Neural progenitor cell (in vitro differentiated cells): ENCODE data around the gene RALGAPA2. TPM values are rescaled to one million over a fixed set of nuclear protein-coding genes. Genes with fewer than 3 reads are reported as not detected.

ENCODE experiments used
- DNase-seq: peaks from one replicate; pipeline ENCODE4 v3.0.0-alpha.2; 2016; ENCODE audit warnings: low spot score
- H2AFZ ChIP-seq: fragments of 200-600 bp; sonication (generic); replicated peaks from 2 replicates; pipeline ENCODE4 v1.6.1; 2016; ENCODE audit warnings: antibody characterized with exemption
- H3F3A ChIP-seq: fragments of 200-600 bp; sonication (generic); 2 replicates; pipeline ENCODE4 v1.6.1; 2016; ENCODE audit warnings: antibody characterized with exemption, low read depth
- H3K27ac ChIP-seq: fragments of 200-600 bp; sonication (generic); 2 replicates; pipeline ENCODE4 v1.5.1; 2016; ENCODE audit warnings: mild to moderate bottlenecking
- H3K27me3 ChIP-seq: fragments of 200-600 bp; sonication (generic); 2 replicates; pipeline ENCODE4 v1.6.1; 2016; ENCODE audit warnings: mild to moderate bottlenecking, moderate library complexity
- H3K36me3 ChIP-seq: fragments of 200-600 bp; sonication (generic); 2 replicates; pipeline ENCODE4 v1.5.1; 2016
- H3K4me1 ChIP-seq: fragments of 200-600 bp; sonication (generic); 2 replicates; pipeline ENCODE4 v1.6.1; 2016; ENCODE audit warnings: mixed run types
- H3K4me2 ChIP-seq: fragments of 200-600 bp; sonication (generic); 2 replicates; pipeline ENCODE4 v1.6.1; 2016
- H3K4me3 ChIP-seq: fragments of 200-600 bp; sonication (generic); 2 replicates; pipeline ENCODE4 v1.5.1; 2016
- H3K79me2 ChIP-seq: fragments of 200-600 bp; sonication (generic); 2 replicates; pipeline ENCODE4 v1.6.1; 2016; ENCODE audit warnings: low read depth
- H3K9ac ChIP-seq: fragments of 200-600 bp; sonication (generic); 2 replicates; pipeline ENCODE4 v1.6.1; 2016
- H3K9me3 ChIP-seq: fragments of 200-600 bp; sonication (generic); 2 replicates; pipeline ENCODE4 v1.5.1; 2016; ENCODE audit warnings: low read depth
- H4K20me1 ChIP-seq: fragments of 200-600 bp; sonication (generic); 2 replicates; pipeline ENCODE4 v1.6.1; 2016; ENCODE audit warnings: low read depth
- H3K27ac Mint-ChIP-seq: 3 replicates; pipeline ENCODE4 v1.8.0; 2021; ENCODE audit warnings: mixed read lengths
- H3K27me3 Mint-ChIP-seq: 2 replicates; pipeline ENCODE4 v1.8.0; 2022; ENCODE audit warnings: low read depth, mild to moderate bottlenecking, inconsistent platforms, moderate library complexity, mixed read lengths; ENCODE audit not compliant: insufficient read depth
- H3K36me3 Mint-ChIP-seq: 3 replicates; pipeline ENCODE4 v1.8.0; 2021; ENCODE audit warnings: mixed read lengths
- H3K4me1 Mint-ChIP-seq: 3 replicates; pipeline ENCODE4 v1.8.0; 2021; ENCODE audit warnings: mixed read lengths
- H3K4me3 Mint-ChIP-seq: 3 replicates; pipeline ENCODE4 v1.8.0; 2021; ENCODE audit warnings: mild to moderate bottlenecking, moderate library complexity, mixed read lengths
- H3K9me3 Mint-ChIP-seq: 3 replicates; pipeline ENCODE4 v1.8.0; 2020; ENCODE audit warnings: mixed read lengths
- CTCF ChIP-seq: fragments of 200-600 bp; sonication (generic); IDR thresholded peaks from 2 replicates; pipeline ENCODE4 v1.5.1; 2017; ENCODE audit warnings: antibody characterized with exemption, mild to moderate bottlenecking
- EZH2 ChIP-seq: fragments of 200-600 bp; sonication (generic); IDR thresholded peaks from 2 replicates; pipeline ENCODE4 v1.6.1; 2017; ENCODE audit warnings: antibody characterized with exemption, mild to moderate bottlenecking, moderate library complexity
- EZH2phosphoT487 ChIP-seq: fragments of 200-600 bp; sonication (generic); IDR thresholded peaks from 2 replicates; pipeline ENCODE4 v1.6.1; 2017; ENCODE audit warnings: antibody characterized with exemption
- total RNA-seq: library from RNA; depleted of rRNA; stranded (reverse); fragments of >200 nt; gene quantifications from 2 replicates; pipeline ENCODE4 v1.2.3, GENCODE V29; 2015; ENCODE audit warnings: low replicate concordance

RALGAPA2 gene
- total RNA-seq, 1 donor from 2014 or later: 25.9 TPM

- Mint-ChIP-seq H3K4me3 (peak within 1 kb of the TSS; percentile 84), H3K27ac (no peak within 1 kb of the TSS), H3K4me1 (peaks cover 38% of the 10 kb centered on the region), H3K36me3 (no peaks in the 10 kb centered on the region), H3K9me3 (no peaks in the 10 kb centered on the region), H3K27me3 (peaks cover 66% of the 10 kb centered on the region)
- H3K27ac ChIP-seq: no peak within 1 kb of the TSS
- H3K27me3 ChIP-seq: peaks cover 100% of the 10 kb centered on the region
- no peaks in the 10 kb centered on the region for H3K36me3 ChIP-seq
- H4K20me1 ChIP-seq: peaks cover 74% of the 10 kb centered on the region
- no peak within 1 kb of the TSS for H2AFZ ChIP-seq
- peak within 1 kb of the TSS; percentile 46 for H3K4me3 ChIP-seq
- no peaks in the 10 kb centered on the region for H3K79me2 ChIP-seq
- DNase-seq: peak; percentile 90
- H3K9me3 ChIP-seq: no peaks in the 10 kb centered on the region
- H3K4me2 ChIP-seq: peak within 1 kb of the TSS; percentile 80
- H3K9ac ChIP-seq: no peak within 1 kb of the TSS
- peaks cover 35% of the 10 kb centered on the region for H3K4me1 ChIP-seq
- peaks cover 69% of the 10 kb centered on the region for H3F3A ChIP-seq
- TF ChIP-seq EZH2 (peak; percentile 5), CTCF (no peak), EZH2phosphoT487 (peak; percentile 75)
These were observed 344.6 kb downstream of the RALGAPA2 start, which contains the start of gene INSM1 for GRCh38 chr20:20367575-20368417. TSS of gene INSM1 (plus strand) at chr20:20368104. CDS start at chr20:20368268, 164 bp downstream.

GRCh38 chr20:20366876-20367574 lies 345.4 kb downstream of the RALGAPA2 start:
- H3K9ac ChIP-seq: no peak overlapping the region
- H3K4me3 Mint-ChIP-seq: peak overlapping the region; percentile 84
- H3K27me3 ChIP-seq: peaks cover 100% of the 10 kb centered on the region
- H2AFZ ChIP-seq: no peak overlapping the region
- TF ChIP-seq EZH2phosphoT487: peak; percentile 54
- TF ChIP-seq EZH2: peak; percentile 81
- no peak for TF ChIP-seq CTCF
- H3K79me2 ChIP-seq: no peaks in the 10 kb centered on the region
- no peak overlapping the region for H3K27ac ChIP-seq
- peaks cover 67% of the 10 kb centered on the region for H3K27me3 Mint-ChIP-seq
- peak overlapping the region; percentile 46 for H3K4me3 ChIP-seq
- H3F3A ChIP-seq: peaks cover 77% of the 10 kb centered on the region
- H3K36me3 Mint-ChIP-seq: no peaks in the 10 kb centered on the region
- H4K20me1 ChIP-seq: peaks cover 77% of the 10 kb centered on the region
- no peaks in the 10 kb centered on the region for H3K36me3 ChIP-seq
- H3K4me1 ChIP-seq: peaks cover 38% of the 10 kb centered on the region
- no peaks in the 10 kb centered on the region for H3K9me3 ChIP-seq
- peak overlapping the region; percentile 80 for H3K4me2 ChIP-seq
- H3K9me3 Mint-ChIP-seq: no peaks in the 10 kb centered on the region
- H3K27ac Mint-ChIP-seq: no peak overlapping the region
- H3K4me1 Mint-ChIP-seq: peaks cover 45% of the 10 kb centered on the region
- peak; percentile 73 for DNase-seq

GRCh38 chr20:20366551-20366875 lies 345.9 kb downstream of the RALGAPA2 start:
- peaks cover 33% of the 10 kb centered on the region for H3K4me1 ChIP-seq
- peaks cover 100% of the 10 kb centered on the region for H3K27me3 ChIP-seq
- no peak for DNase-seq
- no peaks in the 10 kb centered on the region for H3K9me3 ChIP-seq
- Mint-ChIP-seq H3K9me3 (no peaks in the 10 kb centered on the region), H3K36me3 (no peaks in the 10 kb centered on the region), H3K4me1 (peaks cover 48% of the 10 kb centered on the region), H3K27ac (no peak overlapping the region), H3K27me3 (peaks cover 66% of the 10 kb centered on the region), H3K4me3 (peak overlapping the region; percentile 84)
- H2AFZ ChIP-seq: no peak overlapping the region
- no peak overlapping the region for H3K9ac ChIP-seq
- H3K27ac ChIP-seq: no peak overlapping the region
- H3K4me2 ChIP-seq: peak overlapping the region; percentile 80
- H3K36me3 ChIP-seq: no peaks in the 10 kb centered on the region
- H4K20me1 ChIP-seq: peaks cover 76% of the 10 kb centered on the region
- peaks cover 75% of the 10 kb centered on the region for H3F3A ChIP-seq
- TF ChIP-seq EZH2phosphoT487: no peak
- TF ChIP-seq EZH2: no peak
- no peak for TF ChIP-seq CTCF
- no peaks in the 10 kb centered on the region for H3K79me2 ChIP-seq
- peak overlapping the region; percentile 46 for H3K4me3 ChIP-seq
